HG03159 (cell line): ENCODE measurements around the gene CAMTA1.

Source experiments
- ATAC-seq: cut with Tn5 transposase; IDR thresholded peaks from one replicate; pipeline ENCODE4 v1.9.1; 2021; ENCODE audit warnings: mild to moderate bottlenecking, moderate library complexity; ENCODE audit not compliant: unreplicated experiment

CAMTA1 gene

GRCh38 chr1:6995789-6996188 is 210.5 kb downstream of the CAMTA1 start:
- no peak for ATAC-seq

GRCh38 chr1:6996371-6996770 is 211.1 kb downstream of the CAMTA1 start:
- no peak for ATAC-seq

GRCh38 chr1:6996866-6997265 is 211.6 kb downstream of the CAMTA1 start:
- no peak for ATAC-seq

- no peak for ATAC-seq
Observed at GRCh38 chr1:6998267-6998666, 213.0 kb downstream of the CAMTA1 start.

- no peak for ATAC-seq
Observed at GRCh38 chr1:6999826-7000225, 214.6 kb downstream of the CAMTA1 start.

- ATAC-seq: no peak
Observed at GRCh38 chr1:7000720-7001119, 215.5 kb downstream of the CAMTA1 start.

- ATAC-seq: no peak
Observed at GRCh38 chr1:7002728-7003127, 217.5 kb downstream of the CAMTA1 start.

- ATAC-seq: no peak
Observed at GRCh38 chr1:7003676-7004075, 218.4 kb downstream of the CAMTA1 start.

GRCh38 chr1:7004181-7004580 is 218.9 kb downstream of the CAMTA1 start:
- ATAC-seq: no peak

- no peak for ATAC-seq
Observed at GRCh38 chr1:7005762-7006161, 220.5 kb downstream of the CAMTA1 start.

- ATAC-seq: no peak
Observed at GRCh38 chr1:7006996-7007871, 222.0 kb downstream of the CAMTA1 start.

- no peak for ATAC-seq
Observed at GRCh38 chr1:7007902-7008301, 222.6 kb downstream of the CAMTA1 start.

- no peak for ATAC-seq
Observed at GRCh38 chr1:7008331-7008730, 223.1 kb downstream of the CAMTA1 start.

- no peak for ATAC-seq
Observed at GRCh38 chr1:7008975-7009740, 223.9 kb downstream of the CAMTA1 start.

- no peak for ATAC-seq
Observed at GRCh38 chr1:7009741-7010525, 224.7 kb downstream of the CAMTA1 start.

- no peak for ATAC-seq
Observed at GRCh38 chr1:7010534-7011200, 225.4 kb downstream of the CAMTA1 start.

- no peak for ATAC-seq
Observed at GRCh38 chr1:7011826-7012225, 226.6 kb downstream of the CAMTA1 start.

- ATAC-seq: no peak
Observed at GRCh38 chr1:7012461-7012924, 227.2 kb downstream of the CAMTA1 start.

GRCh38 chr1:7013833-7014639 is 228.8 kb downstream of the CAMTA1 start:
- no peak for ATAC-seq

- no peak for ATAC-seq
Observed at GRCh38 chr1:7014640-7014930, 229.3 kb downstream of the CAMTA1 start.
